GM19240 (cell line): ENCODE results near the gene MIAT.

ENCODE experiments used
- DNase-seq: peaks from one replicate; pipeline ENCODE4 v3.0.0; 2011; ENCODE audit warnings: low spot score; ENCODE audit not compliant: insufficient read length

MIAT gene

DNA sequence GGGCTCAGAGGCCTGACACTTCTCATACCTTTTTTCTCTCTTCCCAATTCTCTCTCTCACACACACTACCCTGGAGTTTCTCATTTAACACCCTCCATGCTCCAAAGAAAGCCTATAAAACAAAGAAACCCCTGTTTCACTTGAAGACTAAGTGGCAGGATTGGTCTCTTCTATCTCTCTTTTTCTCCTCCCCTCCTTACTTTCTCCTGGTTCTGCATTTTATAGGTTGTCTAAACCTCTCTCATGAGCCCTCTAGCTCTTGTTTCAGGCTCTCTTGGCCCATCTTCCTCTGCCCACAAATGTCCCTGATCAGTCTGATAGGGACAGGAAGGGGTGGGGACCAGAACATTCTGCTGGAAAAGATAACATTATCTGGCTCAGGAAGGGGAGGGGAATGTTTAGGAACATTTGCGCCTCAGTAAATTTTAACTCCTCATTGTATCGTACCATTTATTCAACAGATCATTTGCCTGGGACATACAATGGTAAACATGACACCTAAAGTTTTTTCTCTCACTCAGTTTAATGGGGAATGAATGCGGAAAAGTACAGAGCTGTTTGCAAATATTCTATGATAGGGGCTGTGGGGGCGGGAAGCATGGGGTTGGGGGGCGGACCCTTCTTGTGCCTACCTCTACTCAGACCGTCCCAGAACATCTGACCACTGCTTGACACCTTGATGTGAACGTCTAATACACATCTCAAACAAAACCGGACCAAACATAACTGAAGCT, 24.8 kb upstream of the MIAT start:
- DNase-seq, result no peak

DNA sequence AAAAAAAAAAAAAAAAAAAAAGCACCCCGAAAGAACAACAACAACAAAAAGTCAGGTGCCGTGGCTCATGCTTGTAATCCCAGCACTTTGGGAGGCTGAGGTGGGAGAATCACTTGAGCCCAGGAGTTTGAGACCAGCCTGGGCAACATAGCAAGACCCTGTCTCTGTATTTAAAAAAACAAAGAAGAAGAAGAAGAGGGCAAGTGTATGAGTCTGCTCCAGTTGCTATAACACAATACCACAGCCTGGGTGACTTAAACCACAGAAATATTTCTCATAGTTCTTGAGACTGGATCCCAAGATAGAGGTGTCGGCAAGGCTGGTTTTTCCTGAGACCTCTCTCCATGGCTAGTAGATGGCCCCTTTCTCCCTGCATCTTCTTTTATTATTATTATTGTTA, 23.2 kb upstream of the MIAT start:
- no peak for DNase-seq

- no peak for DNase-seq
Measured at GRCh38 chr22:26635117-26635516, 22.3 kb upstream of the MIAT start.

- no peak for DNase-seq
Measured at GRCh38 chr22:26636296-26636695, 21.1 kb upstream of the MIAT start.

GRCh38 chr22:26642465-26643417, 14.6 kb upstream of the MIAT start:
- no peak for DNase-seq

- no peak for DNase-seq
Measured at GRCh38 chr22:26643418-26644100, 13.8 kb upstream of the MIAT start.

DNA sequence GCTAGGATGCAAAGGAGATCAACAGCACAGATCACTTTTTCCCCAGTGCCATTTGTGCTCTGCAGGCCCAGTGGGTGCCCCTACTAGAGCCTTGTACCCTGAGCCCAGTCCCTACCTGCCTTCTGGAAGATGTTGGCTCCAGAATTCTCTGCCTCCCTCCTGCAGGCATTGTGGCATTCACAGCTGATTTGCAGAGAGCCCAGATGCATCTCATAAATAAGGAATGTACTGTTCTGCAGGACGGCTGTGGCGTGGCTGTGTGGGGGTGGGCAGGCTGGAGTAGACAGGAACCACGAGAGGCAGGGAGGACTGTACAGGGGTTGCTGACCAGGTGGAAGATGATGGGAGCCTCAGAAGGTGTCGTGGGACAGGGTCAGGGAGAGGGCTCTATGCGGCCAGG, 11.2 kb upstream of the MIAT start:
- no peak for DNase-seq

GRCh38 chr22:26648011-26648497, 9.3 kb upstream of the MIAT start:
- no peak for DNase-seq

DNA sequence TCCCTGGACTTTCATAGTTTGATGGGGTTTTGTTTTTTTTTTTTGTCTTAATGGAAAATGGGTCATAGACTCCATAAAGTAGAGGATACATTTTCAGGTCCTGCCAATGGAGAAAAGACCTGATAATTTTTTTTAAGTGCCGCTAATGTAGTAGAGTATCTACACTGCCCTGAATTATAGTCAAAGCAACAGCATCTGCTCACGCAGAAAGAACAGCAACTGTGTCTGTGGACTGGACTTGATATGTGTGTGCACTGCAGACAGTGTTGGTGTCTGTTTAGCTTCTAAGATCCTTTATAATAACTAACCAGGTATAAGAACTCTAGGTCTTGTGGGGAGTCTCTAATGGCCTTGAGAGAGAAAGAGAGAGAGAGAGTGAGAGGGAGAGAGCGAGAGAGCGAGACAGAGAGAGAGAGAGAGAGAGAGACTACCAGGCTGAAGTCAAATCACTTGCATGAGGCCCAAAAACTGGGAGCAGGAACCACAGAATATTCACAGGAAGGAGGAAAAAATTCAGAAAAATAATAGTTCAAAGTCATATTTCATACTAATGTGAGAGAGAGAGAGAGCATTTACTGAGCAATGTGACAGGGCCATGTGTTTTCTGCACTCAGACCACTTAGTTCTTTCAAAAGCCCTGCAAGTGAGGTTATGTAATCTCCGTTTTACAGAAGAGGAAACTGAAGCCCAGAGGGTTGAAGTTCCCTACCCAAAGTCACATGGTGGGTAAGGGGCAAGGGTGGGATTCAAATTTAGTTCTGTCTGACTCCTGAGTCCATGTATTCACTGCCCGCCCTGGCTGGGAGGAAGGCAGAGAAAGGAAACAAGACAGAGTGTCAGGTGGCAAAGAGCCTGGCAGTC, 8.6 kb upstream of the MIAT start:
- no peak for DNase-seq

DNA sequence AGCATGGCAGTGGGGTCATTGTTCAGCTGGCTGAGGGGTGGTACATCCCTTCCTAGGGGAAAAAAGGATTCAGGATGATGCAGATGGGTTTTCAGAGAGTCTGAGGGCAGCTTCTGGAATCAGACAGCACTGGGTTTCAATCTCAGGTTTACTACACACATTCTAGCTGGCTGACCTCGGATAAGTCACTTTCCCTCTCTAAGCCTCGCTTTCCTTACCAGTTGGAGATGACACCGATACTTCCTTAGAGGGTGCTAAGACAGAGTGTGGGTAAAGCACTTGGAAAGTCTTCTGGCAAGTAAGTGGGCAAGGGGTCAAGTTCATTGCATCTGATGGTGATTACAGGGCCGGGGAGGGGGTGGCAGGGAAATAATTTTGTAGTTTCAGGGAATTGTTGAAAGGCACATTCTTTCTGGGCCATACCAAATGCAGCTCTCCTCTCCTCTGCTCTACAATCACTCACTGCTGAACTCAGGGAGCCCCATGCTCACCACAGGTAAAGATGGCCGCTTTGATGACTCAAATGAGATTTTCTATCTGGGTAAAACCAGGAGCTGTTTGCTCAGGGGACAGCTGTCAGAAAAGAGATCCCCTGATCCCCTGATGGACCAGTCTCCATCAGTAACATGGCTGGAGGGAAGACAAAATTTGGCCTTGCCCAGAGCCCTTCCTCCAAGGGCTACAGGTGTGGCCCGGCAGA, 6.5 kb upstream of the MIAT start:
- DNase-seq, result peak; percentile 28

DNA sequence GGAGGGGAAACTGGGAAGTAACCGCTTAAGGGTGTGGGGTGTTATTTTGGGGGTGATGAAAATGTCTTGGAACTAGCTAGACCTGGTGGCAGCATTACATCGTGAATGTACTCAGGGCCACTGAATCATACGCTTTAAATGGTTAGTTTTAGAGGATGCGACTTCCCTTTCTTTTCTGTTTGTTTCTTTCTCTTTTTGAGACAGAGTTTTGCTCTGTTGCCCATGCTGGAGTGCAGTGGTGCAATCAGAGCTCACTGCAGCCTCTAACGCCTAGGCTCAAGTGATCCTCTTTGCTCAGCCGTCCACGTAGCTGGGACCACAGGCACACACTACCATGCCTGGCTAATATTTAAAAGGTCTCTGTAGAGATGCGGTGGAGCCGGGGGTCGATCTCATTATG, 5.6 kb upstream of the MIAT start:
- DNase-seq, result no peak

- no peak for DNase-seq
Measured at GRCh38 chr22:26658161-26658560, 773 bp downstream of the MIAT start.

- no peak for DNase-seq
Measured at GRCh38 chr22:26658671-26659478, 1.5 kb downstream of the MIAT start.

GRCh38 chr22:26660356-26660755, 3.0 kb downstream of the MIAT start:
- DNase-seq, result no peak

- no peak for DNase-seq
Measured at GRCh38 chr22:26660961-26661578, 3.7 kb downstream of the MIAT start.

- DNase-seq, result no peak
Measured at GRCh38 chr22:26662160-26662559, 4.8 kb downstream of the MIAT start.

DNA sequence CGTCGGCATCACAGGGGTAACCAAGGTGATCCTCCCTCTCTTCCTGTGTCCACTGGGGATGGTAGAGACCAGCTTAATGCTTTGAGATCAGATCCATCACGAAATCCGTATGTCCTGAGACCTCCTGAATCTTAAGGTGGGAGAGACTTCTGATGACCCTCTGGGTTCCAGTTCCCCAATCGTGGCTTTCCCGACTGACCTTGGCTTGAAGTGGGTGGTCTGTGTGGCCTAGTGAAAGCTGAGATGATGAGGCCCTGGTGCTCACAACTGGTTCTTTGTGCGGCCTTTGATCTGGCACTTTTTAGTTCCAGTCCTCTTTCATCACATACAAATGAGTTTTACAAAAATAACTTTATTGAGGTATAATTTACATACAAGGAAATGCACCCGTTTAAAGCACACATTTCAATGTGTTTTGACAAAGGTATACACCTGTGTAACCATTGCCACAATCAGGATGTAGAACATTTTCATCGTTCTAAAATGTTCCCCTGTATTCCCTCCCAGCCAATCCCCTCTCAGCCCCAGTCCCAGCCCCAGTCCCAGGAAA, 6.1 kb downstream of the MIAT start:
- no peak for DNase-seq

DNA sequence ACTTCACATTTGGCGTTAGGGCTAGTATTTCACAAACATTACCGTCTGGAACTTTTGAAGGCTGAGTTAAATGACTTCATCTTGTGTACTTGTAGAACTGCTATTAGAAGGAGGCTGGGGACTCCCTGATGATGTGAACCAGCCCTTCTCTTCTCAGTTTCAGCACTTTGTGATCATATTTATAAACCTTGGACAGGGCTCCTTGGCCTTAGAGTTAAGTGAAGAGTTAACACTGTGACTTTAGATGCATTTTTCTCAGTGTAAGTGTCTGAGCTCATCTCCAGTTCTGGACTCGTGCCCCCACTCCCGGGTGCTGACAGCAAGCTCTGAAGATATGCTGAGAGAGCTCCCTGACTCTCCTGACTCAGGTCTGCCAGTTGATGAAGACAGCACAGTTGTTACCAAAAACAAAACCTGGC, 8.4 kb downstream of the MIAT start:
- DNase-seq, result no peak

- no peak for DNase-seq
Measured at GRCh38 chr22:26667140-26667539, 9.8 kb downstream of the MIAT start.
